ENCODE measurements around the gene KDSR.
A peak's percentile ranks its signal among the peaks of the same experiment; 100 is the strongest.

Gene KDSR, protein sequence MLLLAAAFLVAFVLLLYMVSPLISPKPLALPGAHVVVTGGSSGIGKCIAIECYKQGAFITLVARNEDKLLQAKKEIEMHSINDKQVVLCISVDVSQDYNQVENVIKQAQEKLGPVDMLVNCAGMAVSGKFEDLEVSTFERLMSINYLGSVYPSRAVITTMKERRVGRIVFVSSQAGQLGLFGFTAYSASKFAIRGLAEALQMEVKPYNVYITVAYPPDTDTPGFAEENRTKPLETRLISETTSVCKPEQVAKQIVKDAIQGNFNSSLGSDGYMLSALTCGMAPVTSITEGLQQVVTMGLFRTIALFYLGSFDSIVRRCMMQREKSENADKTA

DNA sequence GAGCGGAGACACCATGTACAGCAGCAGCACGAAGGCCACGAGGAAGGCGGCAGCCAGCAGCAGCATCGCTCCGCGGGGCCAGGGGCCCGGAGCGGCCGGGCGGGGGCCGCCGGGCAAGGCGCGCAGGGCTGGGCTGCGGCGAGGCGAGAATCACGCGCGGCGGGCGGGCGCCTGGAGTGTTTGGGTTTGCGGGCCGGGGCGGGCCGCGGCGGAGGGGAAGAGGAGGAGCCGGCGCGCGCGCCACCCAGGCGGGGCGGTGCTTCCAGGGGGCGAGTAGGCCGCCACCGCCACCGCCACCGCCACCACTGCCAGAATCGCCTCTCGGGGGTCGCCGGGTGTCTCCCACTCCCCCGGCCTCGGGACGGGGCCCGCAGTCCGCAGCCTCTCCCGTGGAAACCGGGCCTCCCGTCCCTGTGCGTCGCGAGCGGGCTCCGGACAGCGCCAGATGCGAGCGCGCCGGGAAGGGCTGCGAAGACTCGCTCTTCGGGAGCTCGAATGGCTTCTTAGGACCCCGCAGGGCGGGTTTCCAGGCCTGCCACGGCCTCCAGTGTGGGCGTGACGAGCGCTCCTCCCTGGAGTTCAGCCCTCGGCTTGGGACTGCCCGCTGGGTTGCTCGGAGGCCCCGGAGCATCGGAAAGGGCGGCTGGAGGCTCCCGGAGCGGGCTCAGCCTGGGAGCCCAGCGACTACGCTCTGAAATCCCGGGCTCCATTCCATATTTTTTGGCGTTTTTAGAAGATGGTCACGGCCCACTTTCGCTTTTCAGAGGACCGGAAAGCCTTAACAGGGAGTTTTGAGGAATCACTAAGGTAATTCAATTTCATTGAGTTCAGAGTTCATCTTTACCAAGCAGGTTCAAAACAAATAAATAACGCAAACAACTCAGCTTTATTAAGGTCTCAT, at the start of gene KDSR:
Gene KDSR (minus strand): TSS at position 154 of the 901 bp plus-strand sequence. CDS start 88 bp downstream, at position 66.
- TF ChIP-seq, protein P1, sequence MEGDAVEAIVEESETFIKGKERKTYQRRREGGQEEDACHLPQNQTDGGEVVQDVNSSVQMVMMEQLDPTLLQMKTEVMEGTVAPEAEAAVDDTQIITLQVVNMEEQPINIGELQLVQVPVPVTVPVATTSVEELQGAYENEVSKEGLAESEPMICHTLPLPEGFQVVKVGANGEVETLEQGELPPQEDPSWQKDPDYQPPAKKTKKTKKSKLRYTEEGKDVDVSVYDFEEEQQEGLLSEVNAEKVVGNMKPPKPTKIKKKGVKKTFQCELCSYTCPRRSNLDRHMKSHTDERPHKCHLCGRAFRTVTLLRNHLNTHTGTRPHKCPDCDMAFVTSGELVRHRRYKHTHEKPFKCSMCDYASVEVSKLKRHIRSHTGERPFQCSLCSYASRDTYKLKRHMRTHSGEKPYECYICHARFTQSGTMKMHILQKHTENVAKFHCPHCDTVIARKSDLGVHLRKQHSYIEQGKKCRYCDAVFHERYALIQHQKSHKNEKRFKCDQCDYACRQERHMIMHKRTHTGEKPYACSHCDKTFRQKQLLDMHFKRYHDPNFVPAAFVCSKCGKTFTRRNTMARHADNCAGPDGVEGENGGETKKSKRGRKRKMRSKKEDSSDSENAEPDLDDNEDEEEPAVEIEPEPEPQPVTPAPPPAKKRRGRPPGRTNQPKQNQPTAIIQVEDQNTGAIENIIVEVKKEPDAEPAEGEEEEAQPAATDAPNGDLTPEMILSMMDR (IDR thresholded peaks at IDR 0.05; ENCODE audit: low read length) = no peak
- TF ChIP-seq EZH2 (IDR thresholded peaks at IDR 0.05; ENCODE audit: borderline replicate concordance, low read length) = no peak
- H3K79me2 ChIP-seq (ENCODE audit: insufficient read depth, low read length) = no peaks in the 10 kb centered on the region
- H3K4me3 ChIP-seq (ENCODE audit: low read depth, low read length, poor library complexity, severe bottlenecking) = peak within 1 kb of the TSS; percentile 99
- H3K4me1 ChIP-seq (ENCODE audit: insufficient read depth, low read length, severe bottlenecking) = peaks cover 18% of the 10 kb centered on the region
- no peak within 1 kb of the TSS for H3K27ac ChIP-seq (ENCODE audit: low read depth, low read length, poor library complexity, severe bottlenecking)
- H3K27me3 ChIP-seq (ENCODE audit: insufficient read depth, low read length) = no peaks in the 10 kb centered on the region
- no peaks in the 10 kb centered on the region for H3F3A ChIP-seq (ENCODE audit: insufficient read depth, low read length)
- 0 out of 2 replicates have a peak, but pooled peaks cover 3% of the 10 kb centered on the region for H3K9me3 ChIP-seq (ENCODE audit: low read length)
- no peaks in the 10 kb centered on the region for H3K9me2 ChIP-seq (ENCODE audit: low read depth, low read length)
- H4K20me1 ChIP-seq (ENCODE audit: insufficient read depth, low read length) = no peaks in the 10 kb centered on the region
- peak within 1 kb of the TSS; percentile 39 for H2AFZ ChIP-seq (ENCODE audit: low read length)
- H3K36me3 ChIP-seq (ENCODE audit: insufficient read depth, low read length) = 0 out of 2 replicates have a peak, but pooled peaks cover 4% of the 10 kb centered on the region
- H3K4me2 ChIP-seq (ENCODE audit: low read length) = peak within 1 kb of the TSS; percentile 69
- H3K9ac ChIP-seq (ENCODE audit: low read length) = peak within 1 kb of the TSS; percentile 76

DNA sequence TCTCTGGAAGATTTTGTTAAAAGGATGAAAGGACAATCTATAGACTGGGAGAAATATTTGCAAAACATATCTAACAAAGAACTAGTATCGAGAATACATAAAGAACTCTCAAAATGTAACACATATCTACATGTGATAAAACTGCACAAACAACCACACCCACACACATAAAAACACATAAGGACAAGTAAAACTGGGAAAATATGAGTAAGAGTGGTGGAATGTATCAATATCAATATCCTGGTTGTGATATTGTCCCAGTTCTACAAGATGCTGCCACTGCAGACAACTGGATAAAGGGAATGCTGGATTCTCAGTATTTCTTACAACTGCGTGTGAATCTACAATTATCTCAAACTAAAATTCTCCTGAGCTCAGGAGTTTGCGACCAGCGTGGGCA, 45.9 kb upstream of the KDSR start:
- Histone ChIP-seq H3K9ac (ENCODE audit: low read length) (no peak overlapping the region), H3K4me1 (ENCODE audit: insufficient read depth, low read length, severe bottlenecking) (no peaks in the 10 kb centered on the region), H3F3A (ENCODE audit: insufficient read depth, low read length) (no peaks in the 10 kb centered on the region), H3K4me2 (ENCODE audit: low read length) (no peak overlapping the region), H3K9me2 (ENCODE audit: low read depth, low read length) (no peaks in the 10 kb centered on the region), H3K79me2 (ENCODE audit: insufficient read depth, low read length) (peaks cover 21% of the 10 kb centered on the region), H4K20me1 (ENCODE audit: insufficient read depth, low read length) (no peaks in the 10 kb centered on the region), H3K27ac (ENCODE audit: low read depth, low read length, poor library complexity, severe bottlenecking) (no peak overlapping the region), H3K27me3 (ENCODE audit: insufficient read depth, low read length) (no peaks in the 10 kb centered on the region), H3K4me3 (ENCODE audit: low read depth, low read length, poor library complexity, severe bottlenecking) (no peak overlapping the region), H3K36me3 (ENCODE audit: insufficient read depth, low read length) (peaks cover 89% of the 10 kb centered on the region), H2AFZ (ENCODE audit: low read length) (no peak overlapping the region), H3K9me3 (ENCODE audit: low read length) (no peaks in the 10 kb centered on the region)
- TF ChIP-seq, protein P1 (IDR thresholded peaks at IDR 0.05; ENCODE audit: low read length) = no peak
- TF ChIP-seq EZH2 (IDR thresholded peaks at IDR 0.05; ENCODE audit: borderline replicate concordance, low read length) = no peak

DNA sequence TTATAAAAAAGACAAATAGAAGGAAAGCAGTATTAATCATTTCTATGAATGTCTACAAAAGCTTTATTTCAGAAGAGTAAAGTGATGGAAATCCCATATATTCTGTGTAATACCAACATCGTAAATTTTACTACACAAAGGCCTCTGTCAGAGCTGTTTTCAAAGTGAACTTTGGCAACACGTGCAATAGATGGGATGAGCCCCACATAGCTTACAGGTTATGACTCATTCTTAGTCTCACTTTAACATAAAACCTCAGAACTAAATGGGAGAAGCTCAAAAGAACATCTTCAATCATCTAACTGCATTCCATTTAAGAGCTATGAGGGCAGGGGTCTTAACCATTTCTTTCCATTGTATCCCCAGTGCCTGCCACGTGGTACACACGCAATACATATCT, 43.8 kb upstream of the KDSR start:
- H3K36me3 ChIP-seq (ENCODE audit: insufficient read depth, low read length) = peaks cover 90% of the 10 kb centered on the region
- H3K9me2 ChIP-seq (ENCODE audit: low read depth, low read length) = no peaks in the 10 kb centered on the region
- H3F3A ChIP-seq (ENCODE audit: insufficient read depth, low read length) = no peaks in the 10 kb centered on the region
- no peak overlapping the region for H2AFZ ChIP-seq (ENCODE audit: low read length)
- H3K9me3 ChIP-seq (ENCODE audit: low read length) = no peaks in the 10 kb centered on the region
- no peak overlapping the region for H3K4me2 ChIP-seq (ENCODE audit: low read length)
- H4K20me1 ChIP-seq (ENCODE audit: insufficient read depth, low read length) = no peaks in the 10 kb centered on the region
- H3K27ac ChIP-seq (ENCODE audit: low read depth, low read length, poor library complexity, severe bottlenecking) = no peak overlapping the region
- H3K4me3 ChIP-seq (ENCODE audit: low read depth, low read length, poor library complexity, severe bottlenecking) = no peak overlapping the region
- no peaks in the 10 kb centered on the region for H3K27me3 ChIP-seq (ENCODE audit: insufficient read depth, low read length)
- H3K4me1 ChIP-seq (ENCODE audit: insufficient read depth, low read length, severe bottlenecking) = no peaks in the 10 kb centered on the region
- H3K9ac ChIP-seq (ENCODE audit: low read length) = no peak overlapping the region
- TF ChIP-seq, protein P1 (IDR thresholded peaks at IDR 0.05; ENCODE audit: low read length) = no peak
- no peak for TF ChIP-seq EZH2 (IDR thresholded peaks at IDR 0.05; ENCODE audit: borderline replicate concordance, low read length)
- peaks cover 14% of the 10 kb centered on the region for H3K79me2 ChIP-seq (ENCODE audit: insufficient read depth, low read length)

Data from OCI-LY1 (cell line).